Measurements from ENCODE around the gene CD33.
"Not testable (repeated sequence)": the region's sequence is repeated elsewhere in the genome, so short reads cannot be mapped to it uniquely, and the experiment has no call there.

The CD33 gene

DNA sequence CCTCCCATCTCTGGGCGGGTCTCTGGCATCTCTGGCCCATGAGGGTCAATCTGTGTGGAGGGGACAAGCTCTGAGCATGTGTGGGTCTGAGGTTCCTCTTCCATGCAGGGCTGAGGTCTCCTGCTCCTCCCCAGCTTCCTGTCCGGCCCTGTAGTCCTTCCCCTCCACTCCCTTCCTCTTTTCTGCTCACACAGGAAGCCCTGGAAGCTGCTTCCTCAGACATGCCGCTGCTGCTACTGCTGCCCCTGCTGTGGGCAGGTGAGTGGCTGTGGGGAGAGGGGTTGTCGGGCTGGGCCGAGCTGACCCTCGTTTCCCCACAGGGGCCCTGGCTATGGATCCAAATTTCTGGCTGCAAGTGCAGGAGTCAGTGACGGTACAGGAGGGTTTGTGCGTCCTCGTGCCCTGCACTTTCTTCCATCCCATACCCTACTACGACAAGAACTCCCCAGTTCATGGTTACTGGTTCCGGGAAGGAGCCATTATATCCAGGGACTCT lies at the start of gene CD33:
Gene CD33 (plus strand): TSS at position 183 of the 496 bp plus-strand sequence. CDS start 39 bp downstream, at position 222.
- not testable (repeated sequence) for DNase-seq

DNA sequence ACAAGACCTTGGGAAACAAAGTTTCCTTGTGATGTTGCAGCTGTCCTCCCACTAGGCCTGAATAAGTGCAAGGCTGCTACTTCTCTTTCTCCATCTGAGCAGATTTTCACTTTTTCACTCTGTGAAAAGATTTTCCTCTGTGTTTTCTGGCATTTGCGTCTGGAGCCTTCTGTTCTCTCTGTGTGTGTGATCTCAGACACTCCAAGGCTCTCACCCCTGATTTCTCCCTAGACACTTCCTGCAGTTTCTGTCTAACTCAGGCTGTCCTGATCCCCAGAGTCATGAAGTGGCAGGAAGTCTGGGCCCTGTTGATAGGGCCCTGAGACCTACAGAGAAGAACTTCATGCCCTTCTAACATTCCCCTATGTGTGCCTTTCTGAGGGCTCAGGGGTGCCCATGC lies 45.6 kb upstream of the CD33 start:
- DNase-seq, result no peak

DNA sequence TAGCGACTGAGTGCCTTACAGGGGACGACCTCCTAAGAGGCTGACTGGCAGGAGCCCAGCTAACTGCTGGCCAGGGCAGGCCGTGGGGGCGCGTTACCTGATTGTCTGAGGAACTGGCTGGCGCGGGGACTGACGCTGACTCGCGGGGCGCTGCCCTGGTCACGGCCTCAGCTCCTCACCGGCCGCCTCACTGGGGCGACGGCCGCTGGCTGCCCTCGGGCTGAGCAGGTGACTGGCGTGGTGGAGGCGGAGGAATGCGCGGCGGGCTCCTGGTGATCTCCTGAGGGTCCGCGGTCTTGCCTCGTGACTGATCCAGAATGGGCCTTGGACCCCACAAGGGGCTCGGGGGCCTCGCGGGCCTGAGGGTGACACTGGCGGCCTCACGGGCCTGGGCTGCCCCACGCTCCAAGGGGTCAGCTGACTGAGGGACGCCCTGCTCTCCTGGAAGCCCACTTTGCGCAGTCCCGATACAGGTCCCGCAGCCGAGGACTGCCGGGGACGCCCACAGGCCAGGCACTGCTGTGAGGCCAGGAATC lies 43.4 kb upstream of the CD33 start:
- no peak for DNase-seq

- DNase-seq, result no peak
Observed at GRCh38 chr19:51181913-51182419, 42.9 kb upstream of the CD33 start.

DNA sequence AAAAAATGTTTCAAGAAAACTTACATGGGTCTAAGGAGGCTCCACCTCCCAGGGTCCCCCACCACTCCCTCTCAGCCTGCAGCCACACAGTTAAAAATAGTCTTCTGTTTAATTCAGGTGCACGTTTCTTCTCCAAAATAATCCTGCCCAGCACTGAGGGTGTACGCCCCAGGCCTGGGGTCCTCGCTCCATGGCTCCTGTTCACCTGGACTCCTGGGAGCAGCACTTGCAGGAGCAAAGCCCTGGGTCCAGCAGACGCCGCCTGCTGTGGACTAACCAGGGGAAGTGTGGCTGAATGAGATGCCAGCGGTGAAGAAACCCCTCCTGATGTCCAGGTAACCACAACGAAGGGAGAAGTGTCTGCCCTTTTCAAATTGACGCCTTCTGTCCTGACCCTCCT lies 41.3 kb upstream of the CD33 start:
- DNase-seq, result no peak

- no peak for DNase-seq
Observed at GRCh38 chr19:51185069-51185867, 39.6 kb upstream of the CD33 start.

DNA sequence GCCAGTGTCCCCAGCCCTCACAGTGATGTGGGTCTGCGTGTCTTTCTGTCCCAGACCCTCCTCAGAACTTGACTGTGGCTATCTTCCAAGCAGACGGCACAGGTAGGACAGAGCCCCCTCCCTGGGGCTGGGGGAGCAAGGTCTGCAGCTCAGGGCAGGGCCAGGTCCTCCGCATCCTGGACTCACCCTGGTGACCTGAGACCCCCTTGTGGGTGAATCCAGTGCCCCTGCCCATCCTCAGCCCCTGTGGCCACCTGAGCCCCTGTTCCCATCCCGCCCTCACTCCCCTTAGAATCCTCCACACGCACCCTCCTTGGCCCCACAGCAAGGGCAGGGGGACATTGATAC lies 39.0 kb upstream of the CD33 start:
- no peak for DNase-seq

DNA sequence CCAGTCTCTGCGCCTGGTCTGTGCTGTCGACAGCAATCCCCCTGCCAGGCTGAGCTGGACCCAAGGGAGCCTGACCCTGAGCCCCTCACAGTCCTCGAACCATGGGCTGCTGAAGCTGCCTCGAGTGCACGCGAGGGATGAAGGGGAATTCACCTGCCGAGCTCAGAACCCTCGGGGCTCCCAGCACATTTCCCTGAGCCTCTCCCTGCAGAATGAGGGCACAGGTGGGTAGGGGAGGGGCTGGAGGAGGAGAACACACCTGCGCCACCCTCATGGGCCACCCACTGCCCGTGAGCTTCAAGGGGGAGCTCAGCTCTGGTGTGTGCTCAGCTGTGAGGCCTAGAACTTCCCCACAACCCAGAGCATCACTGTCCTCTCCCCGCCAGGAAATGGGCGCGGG lies 38.6 kb upstream of the CD33 start:
- no peak for DNase-seq

GRCh38 chr19:51187395-51188226 lies 37.3 kb upstream of the CD33 start:
- DNase-seq, result no peak

- DNase-seq, result no peak
Observed at GRCh38 chr19:51188227-51188559, 36.7 kb upstream of the CD33 start.

DNA sequence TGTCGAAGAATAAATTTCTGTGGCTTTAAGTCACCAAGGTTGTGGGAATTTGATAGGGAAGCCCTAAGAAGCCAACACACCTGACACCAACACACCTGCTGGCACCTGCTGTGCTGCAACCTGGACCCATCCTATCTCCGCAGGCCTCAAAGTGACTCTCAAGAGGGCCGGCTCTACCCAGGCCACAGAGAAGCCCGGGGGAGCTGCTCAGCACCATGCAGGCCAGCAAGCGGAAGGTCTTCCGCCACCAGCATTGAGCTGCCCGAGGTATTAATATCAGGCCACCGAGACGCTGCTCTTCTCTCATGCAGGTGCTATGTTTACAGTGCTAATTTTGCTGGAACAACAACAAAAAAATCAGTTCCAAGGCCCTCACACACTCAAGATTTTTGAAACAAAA lies 32.2 kb upstream of the CD33 start:
- no peak for DNase-seq

DNA sequence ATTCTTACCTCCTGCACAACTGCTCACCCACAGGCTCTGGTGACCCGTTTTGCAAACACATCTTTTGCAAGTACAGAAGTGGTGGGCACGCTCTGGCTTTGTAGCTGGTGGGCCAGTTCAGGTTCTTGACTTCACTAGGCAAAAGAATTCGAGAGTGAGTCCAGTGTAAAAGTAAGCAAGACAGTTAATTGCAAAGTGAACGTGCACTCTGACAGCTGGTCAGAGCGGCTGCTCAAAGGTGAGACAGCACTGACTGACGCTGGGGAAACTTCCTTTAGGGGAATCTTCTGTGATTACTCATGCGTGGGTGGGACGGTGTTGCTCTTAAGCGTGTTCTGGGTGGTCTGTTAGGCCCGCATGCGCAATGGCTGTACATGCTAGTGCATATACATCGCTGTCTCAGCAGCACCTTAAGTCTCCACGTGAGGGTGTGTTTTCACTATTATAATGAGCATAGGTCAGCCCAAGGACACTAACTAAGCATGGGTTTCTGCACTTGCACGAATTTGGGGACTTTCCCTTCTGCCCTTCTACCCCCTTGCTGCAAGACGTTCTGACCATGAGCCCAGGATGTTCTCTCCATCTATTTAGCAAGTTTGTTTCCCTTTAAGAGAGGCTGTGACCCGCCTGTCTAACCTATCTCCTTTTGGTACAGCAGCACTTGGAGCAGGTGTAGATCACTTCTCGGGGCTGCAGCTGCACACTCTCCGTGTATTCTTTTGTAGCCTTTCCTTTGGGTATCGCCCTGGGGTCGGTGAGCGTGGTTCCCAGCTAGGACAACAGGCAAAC lies 30.2 kb upstream of the CD33 start:
- DNase-seq, result no peak

GRCh38 chr19:51195316-51195586 lies 29.6 kb upstream of the CD33 start:
- no peak for DNase-seq

- DNase-seq, result no peak
Observed at GRCh38 chr19:51195616-51196015, 29.3 kb upstream of the CD33 start.

GRCh38 chr19:51196181-51196580 lies 28.7 kb upstream of the CD33 start:
- DNase-seq, result no peak

DNA sequence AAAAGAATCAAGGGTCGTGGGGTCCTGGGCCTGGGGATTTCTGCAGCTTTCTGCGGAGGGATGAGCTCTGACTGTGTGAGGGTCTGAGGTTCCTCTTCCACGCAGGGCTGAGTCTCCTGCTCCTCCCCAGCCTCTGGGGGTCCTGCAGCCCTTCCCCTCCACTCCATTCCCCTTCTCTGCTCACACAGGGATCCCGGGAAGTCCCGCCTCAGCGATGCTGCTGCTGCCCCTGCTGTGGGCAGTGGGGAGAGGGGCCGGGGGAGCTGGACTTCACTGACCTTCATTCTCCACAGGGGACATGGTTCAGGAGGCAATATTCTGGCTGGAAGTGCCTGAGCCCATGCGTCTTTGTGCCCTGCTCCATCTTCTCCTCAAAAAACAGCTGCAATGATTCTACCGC lies 26.2 kb upstream of the CD33 start:
- DNase-seq, result no peak

DNA sequence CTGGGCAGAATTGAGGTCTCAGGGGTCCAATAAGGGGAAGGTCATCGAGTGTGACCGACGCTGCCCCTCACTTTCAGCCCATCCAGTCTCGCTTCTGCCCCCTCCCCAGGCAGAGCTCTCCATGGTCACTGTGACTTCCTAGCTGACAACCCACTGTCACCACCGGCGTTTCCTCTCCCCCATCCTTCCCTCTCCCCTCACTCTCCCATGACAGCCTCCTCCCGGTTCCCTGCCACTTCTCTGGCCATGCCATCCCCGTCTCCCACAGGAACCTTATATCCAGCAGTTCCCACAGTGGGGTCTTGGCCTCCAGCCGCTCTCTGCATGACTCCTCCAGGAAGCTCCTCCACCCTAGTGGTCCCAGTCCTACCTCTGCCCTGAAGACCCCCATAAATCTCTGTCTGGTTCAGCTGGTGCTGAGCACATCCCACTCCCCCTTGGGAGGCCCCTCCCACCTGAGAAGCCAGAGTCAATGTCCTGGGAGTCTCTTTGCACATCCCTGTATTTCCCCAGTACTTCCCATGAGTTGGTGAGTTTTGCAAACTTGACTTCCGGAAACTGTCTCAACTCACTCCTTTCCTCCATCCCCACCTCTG lies 24.7 kb upstream of the CD33 start:
- no peak for DNase-seq

GRCh38 chr19:51201712-51202111 lies 23.2 kb upstream of the CD33 start:
- DNase-seq, result no peak

GRCh38 chr19:51203916-51204315 lies 21.0 kb upstream of the CD33 start:
- DNase-seq, result no peak

- no peak for DNase-seq
Observed at GRCh38 chr19:51204321-51204720, 20.6 kb upstream of the CD33 start.

DNA sequence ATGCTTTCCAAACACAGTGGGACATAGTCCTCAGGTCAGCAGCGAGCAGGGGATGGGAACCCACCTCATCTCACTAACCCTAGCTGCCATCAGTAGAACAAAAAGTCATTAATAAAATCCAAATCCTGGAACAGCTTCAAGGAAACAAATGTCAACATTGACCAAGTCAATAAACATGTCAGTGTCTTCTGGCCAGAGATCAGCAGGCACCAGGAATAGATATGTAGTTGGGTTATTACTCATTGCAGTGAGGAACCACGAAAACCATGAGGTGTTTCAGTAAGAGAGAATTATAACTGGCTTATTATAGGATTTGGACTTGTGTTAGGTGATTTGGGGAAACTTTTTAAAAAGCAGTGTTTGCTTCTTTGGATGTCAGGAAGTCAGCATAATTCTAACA lies 17.1 kb upstream of the CD33 start:
- DNase-seq, result no peak

- DNase-seq, result no peak
Observed at GRCh38 chr19:51210191-51210784, 14.6 kb upstream of the CD33 start.
